IPS-18a (cell line): ENCODE results near the gene TFAP2B.
A peak's percentile ranks its signal among the peaks of the same experiment; 100 is the strongest.

Source experiments
- H3K27ac ChIP-seq: one replicate; pipeline ENCODE4 v1.5.1; 2013; ENCODE audit warnings: low read length
- H3K27me3 ChIP-seq: one replicate; pipeline ENCODE4 v1.6.1; 2013; ENCODE audit warnings: mild to moderate bottlenecking, low read length; ENCODE audit not compliant: control insufficient read depth, insufficient read depth
- H3K36me3 ChIP-seq: one replicate; pipeline ENCODE4 v1.6.1; 2013; ENCODE audit warnings: low read depth, low read length; ENCODE audit not compliant: control insufficient read depth
- H3K4me1 ChIP-seq: one replicate; pipeline ENCODE4 v1.6.1; 2013; ENCODE audit warnings: low read depth, low read length; ENCODE audit not compliant: control insufficient read depth
- H3K4me3 ChIP-seq: one replicate; pipeline ENCODE4 v1.5.1; 2013; ENCODE audit warnings: low read length
- H3K9ac ChIP-seq: one replicate; pipeline ENCODE4 v1.6.1; 2013; ENCODE audit warnings: mild to moderate bottlenecking, low read length, moderate library complexity
- H3K9me3 ChIP-seq: one replicate; pipeline ENCODE4 v1.6.1; 2013; ENCODE audit warnings: low read depth, low read length; ENCODE audit not compliant: control insufficient read depth

TFAP2B gene

GRCh38 chr6:50818673-50819072, at the start of gene TFAP2B:
TFAP2B (plus strand) TSS chr6:50818871; CDS start chr6:50818892, 21 bp downstream.
- Histone ChIP-seq H3K27me3 (peaks cover 100% of the 10 kb centered on the region), H3K27ac (no peak within 1 kb of the TSS)

GRCh38 chr6:50778696-50779095, 40.0 kb upstream of the TFAP2B start:
- Histone ChIP-seq H3K4me3 (no peak overlapping the region), H3K36me3 (no peaks in the 10 kb centered on the region), H3K4me1 (no peaks in the 10 kb centered on the region), H3K9ac (no peak overlapping the region), H3K9me3 (no peaks in the 10 kb centered on the region), H3K27ac (no peak overlapping the region), H3K27me3 (no peaks in the 10 kb centered on the region)

More at GRCh38 chr6:50818673-50819072, at the start of gene TFAP2B:
- H3K36me3 ChIP-seq = no peaks in the 10 kb centered on the region
- H3K4me3 ChIP-seq = peak within 1 kb of the TSS; percentile 54
- H3K9ac ChIP-seq = no peak within 1 kb of the TSS
- H3K9me3 ChIP-seq = no peaks in the 10 kb centered on the region
- peaks cover 39% of the 10 kb centered on the region for H3K4me1 ChIP-seq

- Histone ChIP-seq H3K9me3 (no peaks in the 10 kb centered on the region), H3K36me3 (no peaks in the 10 kb centered on the region), H3K4me1 (no peaks in the 10 kb centered on the region), H3K9ac (no peak overlapping the region), H3K27ac (no peak overlapping the region), H3K27me3 (no peaks in the 10 kb centered on the region), H3K4me3 (no peak overlapping the region)
These were observed 38.3 kb upstream of the TFAP2B start for GRCh38 chr6:50780382-50780781.

- no peaks in the 10 kb centered on the region for H3K27me3 ChIP-seq
These were observed 32.8 kb upstream of the TFAP2B start for GRCh38 chr6:50785921-50786320.

GRCh38 chr6:50791900-50792508, 26.7 kb upstream of the TFAP2B start:
- Histone ChIP-seq H3K4me3 (no peak overlapping the region), H3K27me3 (no peaks in the 10 kb centered on the region), H3K36me3 (no peaks in the 10 kb centered on the region), H3K9me3 (no peaks in the 10 kb centered on the region), H3K27ac (no peak overlapping the region), H3K9ac (no peak overlapping the region), H3K4me1 (no peaks in the 10 kb centered on the region)

More at GRCh38 chr6:50785921-50786320, 32.8 kb upstream of the TFAP2B start:
- Histone ChIP-seq H3K27ac (no peak overlapping the region), H3K4me3 (no peak overlapping the region), H3K9me3 (no peaks in the 10 kb centered on the region), H3K4me1 (no peaks in the 10 kb centered on the region), H3K9ac (no peak overlapping the region), H3K36me3 (no peaks in the 10 kb centered on the region)

GRCh38 chr6:50792771-50793170, 25.9 kb upstream of the TFAP2B start:
- Histone ChIP-seq H3K9me3 (no peaks in the 10 kb centered on the region), H3K4me3 (no peak overlapping the region), H3K4me1 (no peaks in the 10 kb centered on the region), H3K36me3 (no peaks in the 10 kb centered on the region), H3K27ac (no peak overlapping the region), H3K9ac (no peak overlapping the region), H3K27me3 (no peaks in the 10 kb centered on the region)

DNA sequence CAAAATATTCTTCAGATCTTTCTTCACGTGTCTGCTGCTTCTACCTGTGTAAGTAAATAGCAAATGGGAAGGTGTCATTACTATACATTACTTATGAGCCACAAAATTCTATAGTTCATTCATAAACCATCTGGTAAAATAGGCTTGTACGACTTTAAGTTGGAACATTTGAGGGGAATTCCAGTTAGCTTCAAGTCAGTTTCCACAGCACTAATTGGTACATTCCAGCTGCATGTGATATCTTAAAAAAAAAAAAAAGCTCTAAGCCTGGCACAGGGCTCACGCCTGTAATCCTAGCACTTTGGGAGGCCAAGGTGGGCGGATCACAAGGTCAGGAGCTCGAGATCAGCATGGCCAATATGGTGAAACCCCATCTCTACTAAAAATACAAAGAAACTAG, 23.1 kb upstream of the TFAP2B start:
- Histone ChIP-seq H3K9ac (no peak overlapping the region), H3K4me1 (no peaks in the 10 kb centered on the region), H3K4me3 (no peak overlapping the region), H3K36me3 (no peaks in the 10 kb centered on the region), H3K27me3 (no peaks in the 10 kb centered on the region), H3K9me3 (no peaks in the 10 kb centered on the region), H3K27ac (no peak overlapping the region)

GRCh38 chr6:50804283-50804682, 14.4 kb upstream of the TFAP2B start:
- no peak overlapping the region for H3K27ac ChIP-seq
- H3K36me3 ChIP-seq = no peaks in the 10 kb centered on the region
- no peaks in the 10 kb centered on the region for H3K27me3 ChIP-seq
- no peak overlapping the region for H3K4me3 ChIP-seq
- H3K4me1 ChIP-seq = no peaks in the 10 kb centered on the region
- no peak overlapping the region for H3K9ac ChIP-seq
- H3K9me3 ChIP-seq = no peaks in the 10 kb centered on the region

GRCh38 chr6:50807035-50807434, 11.6 kb upstream of the TFAP2B start:
- H3K36me3 ChIP-seq = no peaks in the 10 kb centered on the region
- no peaks in the 10 kb centered on the region for H3K9me3 ChIP-seq
- H3K4me3 ChIP-seq = no peak overlapping the region
- no peak overlapping the region for H3K27ac ChIP-seq
- H3K27me3 ChIP-seq = no peaks in the 10 kb centered on the region
- no peaks in the 10 kb centered on the region for H3K4me1 ChIP-seq
- H3K9ac ChIP-seq = no peak overlapping the region

DNA sequence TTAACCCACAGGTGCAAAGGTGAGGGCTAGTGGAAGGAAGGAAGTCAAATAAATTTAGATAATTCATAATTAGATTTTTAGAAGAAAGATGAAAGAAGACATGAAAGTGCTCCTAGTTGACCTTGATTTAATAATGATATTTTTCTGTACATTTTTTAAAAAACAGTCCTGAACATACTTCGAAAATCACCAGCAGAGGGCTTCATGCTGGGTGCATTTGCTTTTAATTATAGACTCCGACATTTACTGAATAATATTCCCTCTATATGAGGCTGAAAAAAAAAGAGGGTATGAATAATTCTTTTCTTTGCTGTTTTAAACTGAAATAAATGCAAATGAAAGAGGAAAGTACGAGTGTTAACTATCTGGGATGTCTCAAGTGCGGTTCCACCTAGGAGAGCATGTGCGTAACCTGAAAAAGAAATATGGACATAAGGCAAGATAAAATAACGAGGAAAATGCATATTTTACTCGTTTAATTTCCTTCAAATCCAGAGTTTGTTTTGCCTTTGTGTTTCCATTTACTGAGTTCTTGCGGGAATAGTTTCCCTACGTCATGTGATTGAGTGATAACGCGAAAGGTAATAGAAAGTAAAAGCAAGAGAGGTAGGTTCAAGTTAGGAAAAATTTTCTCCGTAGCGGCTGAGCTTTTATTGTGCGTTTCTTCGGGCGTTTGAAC, 3.1 kb upstream of the TFAP2B start:
- H3K4me1 ChIP-seq = peaks cover 13% of the 10 kb centered on the region
- no peak overlapping the region for H3K27ac ChIP-seq
- H3K4me3 ChIP-seq = peak overlapping the region; percentile 62
- H3K27me3 ChIP-seq = peaks cover 72% of the 10 kb centered on the region
- no peaks in the 10 kb centered on the region for H3K36me3 ChIP-seq
- no peaks in the 10 kb centered on the region for H3K9me3 ChIP-seq
- no peak overlapping the region for H3K9ac ChIP-seq

- Histone ChIP-seq H3K27me3 (peaks cover 78% of the 10 kb centered on the region), H3K9ac (no peak overlapping the region), H3K27ac (no peak overlapping the region), H3K4me3 (peak overlapping the region; percentile 62), H3K9me3 (no peaks in the 10 kb centered on the region), H3K36me3 (no peaks in the 10 kb centered on the region), H3K4me1 (peaks cover 19% of the 10 kb centered on the region)
These were observed 2.5 kb upstream of the TFAP2B start for GRCh38 chr6:50816115-50816675.
